Dermis microvascular lymphatic vessel endothelial cell (primary cell): Measurements from ENCODE around the gene HINT3. TPM values are rescaled to one million over a fixed set of nuclear protein-coding genes. Genes with fewer than 3 reads are reported as not detected.
"Not testable (repeated sequence)": the region's sequence is repeated elsewhere in the genome, so short reads cannot be mapped to it uniquely, and the experiment has no call there.

Experiments
- DNase-seq, 2 donors: peaks; one replicate each; pipeline versions ENCODE4 v3.0.0 to v3.0.0-alpha.2; 2010; ENCODE audit warnings: low read depth in 2 of 2
- total RNA-seq: library from RNA; depleted of rRNA; stranded (reverse); fragments of >200 nt; gene quantifications from 2 replicates; pipeline ENCODE4 v1.2.1, GENCODE V29; 2014

The HINT3 gene
- 11.6 and 17.8 TPM in 2 replicates for total RNA-seq

DNA sequence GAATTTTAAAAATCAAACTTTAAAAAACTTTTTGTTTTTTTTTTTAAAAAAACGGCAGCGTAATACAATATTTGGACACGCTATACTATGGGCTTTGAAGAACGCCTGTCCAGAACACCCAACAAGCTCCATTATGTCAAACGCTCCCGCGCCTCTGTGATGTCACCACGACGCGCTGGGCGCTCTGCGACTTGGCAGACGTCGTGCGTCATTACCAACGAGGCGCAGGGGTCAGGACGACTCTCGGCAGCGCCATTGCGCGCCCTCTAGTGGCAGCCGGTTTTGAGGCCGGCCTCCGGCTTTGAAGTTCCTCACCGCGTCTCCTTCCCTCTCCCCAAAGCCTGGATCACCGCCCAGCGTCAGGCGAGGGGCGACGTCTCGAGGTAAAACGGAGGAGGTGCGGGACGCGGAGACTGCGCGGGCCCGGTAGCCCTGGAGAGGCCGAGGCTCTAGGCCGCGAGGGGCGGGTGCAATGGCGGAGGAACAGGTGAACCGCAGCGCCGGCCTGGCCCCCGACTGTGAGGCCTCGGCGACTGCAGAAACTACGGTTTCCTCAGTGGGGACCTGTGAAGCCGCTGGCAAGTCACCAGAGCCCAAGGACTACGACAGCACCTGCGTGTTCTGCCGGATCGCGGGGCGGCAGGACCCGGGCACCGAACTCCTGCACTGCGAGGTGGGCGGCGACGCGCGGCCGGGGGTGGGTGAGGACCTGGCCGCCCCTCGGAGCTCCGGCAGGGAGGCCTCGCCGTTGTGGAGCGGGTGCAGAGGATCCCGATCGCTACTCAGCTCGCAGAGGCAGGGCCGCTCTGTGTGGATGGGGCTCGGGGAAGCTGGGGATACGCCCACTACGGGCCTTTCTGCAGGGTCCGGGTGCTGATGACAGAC is at the start of gene HINT3:
Gene HINT3 (plus strand): TSS at position 265 of the 885 bp plus-strand sequence. CDS start 208 bp downstream, at position 473.
- DNase-seq: peak; percentile 95 to 98

- peak in 1 of 2 donors; percentile 36 for DNase-seq
Measured at GRCh38 chr6:125910527-125910926, 46.0 kb upstream of the HINT3 start.

DNA sequence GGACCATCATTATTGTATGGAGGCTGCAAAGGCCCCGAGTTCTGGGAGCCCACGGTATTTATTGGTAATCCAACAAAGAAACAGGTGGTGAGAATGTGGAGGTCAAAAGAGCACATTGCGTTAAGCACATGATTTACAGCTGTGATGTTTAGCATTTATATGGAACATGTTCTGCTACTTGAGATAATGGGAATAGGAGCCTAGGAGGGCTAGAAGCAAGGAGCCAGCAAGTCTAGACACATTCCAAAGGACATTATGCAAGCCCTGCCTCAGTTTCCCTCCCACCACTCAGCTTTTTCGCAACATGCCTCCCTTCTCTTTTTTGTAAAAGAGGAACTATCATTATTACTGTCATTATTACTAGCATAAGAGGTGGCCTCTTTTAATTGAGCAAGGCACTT is 45.5 kb upstream of the HINT3 start:
- not testable (repeated sequence) for DNase-seq

GRCh38 chr6:125912430-125912829 is 44.1 kb upstream of the HINT3 start:
- DNase-seq: not testable (repeated sequence)

GRCh38 chr6:125913145-125913544 is 43.4 kb upstream of the HINT3 start:
- no peak for DNase-seq

DNA sequence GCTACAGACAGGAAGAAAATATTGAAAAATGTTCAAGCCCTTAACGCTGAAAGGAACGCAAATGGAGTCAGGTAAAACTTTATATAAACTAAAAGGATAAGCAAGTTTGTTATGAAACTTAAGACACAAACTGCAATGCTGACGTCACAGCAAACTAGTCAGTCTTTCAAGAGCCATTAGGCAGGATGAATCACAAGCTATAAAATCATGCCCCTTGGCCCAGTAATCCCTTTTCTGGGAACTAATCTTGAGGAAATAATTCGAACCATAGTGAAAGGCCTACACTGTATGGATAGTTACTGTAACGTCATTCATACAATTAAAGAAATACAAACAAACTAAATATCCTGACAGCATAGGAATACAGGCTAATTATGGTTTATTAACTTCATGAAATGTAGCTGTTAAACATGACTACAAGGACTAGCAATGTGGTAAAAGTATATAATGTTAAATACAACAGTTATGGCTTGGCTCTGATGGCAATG is 42.7 kb upstream of the HINT3 start:
- peak in 1 of 2 donors; percentile 85 for DNase-seq

- no peak for DNase-seq
Measured at GRCh38 chr6:125918230-125918629, 38.3 kb upstream of the HINT3 start.

- DNase-seq: peak; percentile 90 to 92
Measured at GRCh38 chr6:125918681-125919566, 37.6 kb upstream of the HINT3 start.

DNA sequence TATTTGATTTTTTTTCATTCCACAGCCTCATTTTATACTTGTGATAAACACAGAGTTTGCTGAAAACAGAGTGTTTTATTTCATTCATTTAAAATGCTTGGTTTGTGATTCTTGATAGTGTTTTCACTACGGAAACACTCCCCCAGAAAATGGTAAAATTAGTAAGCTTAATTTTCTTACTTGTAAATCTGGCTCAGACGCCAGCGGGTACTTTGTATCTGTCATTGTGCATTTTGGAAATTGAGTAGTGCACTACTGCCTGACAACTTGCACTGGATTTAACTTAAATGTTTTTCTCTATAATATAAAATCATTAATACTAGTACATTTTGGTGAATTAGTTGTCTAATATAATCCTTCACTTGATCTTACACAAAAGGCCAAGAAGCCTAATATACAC is 37.0 kb upstream of the HINT3 start:
- DNase-seq: no peak

GRCh38 chr6:125922322-125922860 is 34.2 kb upstream of the HINT3 start:
- no peak for DNase-seq

- DNase-seq: no peak
Measured at GRCh38 chr6:125923366-125923877, 33.1 kb upstream of the HINT3 start.

DNA sequence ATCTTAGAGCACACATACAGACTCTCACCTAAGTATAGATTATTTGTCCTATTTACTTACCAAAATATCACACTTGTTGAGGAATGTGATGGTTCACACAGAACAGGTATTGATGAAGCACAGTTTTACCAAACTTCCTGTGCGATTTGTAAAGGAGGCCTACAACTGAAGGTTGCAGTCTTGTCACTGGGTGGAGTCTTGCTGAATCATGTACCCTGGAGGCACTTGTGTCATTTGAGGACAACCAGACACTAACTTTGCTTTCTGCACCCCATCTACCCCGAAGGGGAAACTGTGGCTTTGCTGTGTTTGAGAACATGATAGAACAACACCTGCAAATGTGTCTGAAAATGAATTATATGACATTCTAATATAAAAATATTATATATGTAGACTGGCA is 32.4 kb upstream of the HINT3 start:
- DNase-seq: no peak

- no peak for DNase-seq
Measured at GRCh38 chr6:125924697-125925358, 31.7 kb upstream of the HINT3 start.

- DNase-seq: no peak
Measured at GRCh38 chr6:125926711-125927110, 29.9 kb upstream of the HINT3 start.

DNA sequence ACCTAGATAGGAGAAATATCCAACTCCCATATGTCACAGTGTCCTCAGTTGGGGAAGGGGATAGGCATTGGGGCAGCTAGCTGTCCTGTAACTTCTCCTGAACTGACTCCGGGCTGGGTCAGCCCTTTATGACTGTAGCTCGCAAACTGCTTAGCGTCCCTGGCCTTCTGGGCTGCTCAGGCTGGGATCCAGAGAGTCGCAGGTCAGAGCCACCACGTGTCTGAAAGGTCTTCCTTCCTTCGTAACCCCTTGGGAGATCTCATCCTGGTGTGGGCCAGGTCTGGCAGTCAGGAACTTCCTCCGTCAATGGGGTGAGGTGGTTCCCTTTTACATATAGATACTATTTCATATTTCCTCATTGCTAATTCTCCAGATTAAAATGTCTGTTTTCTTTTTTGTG is 28.8 kb upstream of the HINT3 start:
- DNase-seq: peak; percentile 15 to 43

GRCh38 chr6:125930765-125931418 is 25.7 kb upstream of the HINT3 start:
- DNase-seq: no peak

GRCh38 chr6:125931733-125932450 is 24.7 kb upstream of the HINT3 start:
- DNase-seq: peak in 1 of 2 donors; percentile 30

- DNase-seq: no peak
Measured at GRCh38 chr6:125932451-125932795, 24.1 kb upstream of the HINT3 start.

DNA sequence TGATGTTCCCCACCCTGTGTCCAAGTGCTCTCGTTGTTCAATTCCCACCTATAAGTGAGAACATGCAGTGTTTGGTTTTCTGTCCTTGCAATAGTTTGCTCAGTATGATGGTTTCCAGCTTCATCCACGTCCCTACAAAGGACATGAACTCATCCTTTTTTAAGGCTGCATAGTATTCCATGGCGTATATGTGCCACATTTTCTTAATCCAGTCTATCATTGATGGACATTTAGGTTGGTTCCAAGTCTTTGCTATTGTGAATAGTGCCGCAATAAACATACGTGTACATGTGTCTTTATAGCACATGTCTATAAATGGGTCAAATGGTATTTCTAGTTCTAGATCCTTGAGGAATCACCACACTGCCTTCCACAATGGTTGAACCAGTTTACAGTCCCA is 21.1 kb upstream of the HINT3 start:
- not testable (repeated sequence) for DNase-seq

GRCh38 chr6:125939026-125939425 is 17.5 kb upstream of the HINT3 start:
- DNase-seq: peak in 1 of 2 donors; percentile 60
